ENCODE measurements around the gene APMAP.

The APMAP gene

GRCh38 chr20:25009218-25010145, 16.9 kb upstream of the APMAP start:
- no peak for DNase-seq (ENCODE audit: extremely low read depth, insufficient read length)
- Histone ChIP-seq H3K4me3 (replicated peaks; ENCODE audit: low read depth, low read length) (no peak overlapping the region), H3K36me3 (ENCODE audit: control insufficient read depth, insufficient read depth, low read length) (peaks cover 31% of the 10 kb centered on the region), H3K27me3 (replicated peaks; ENCODE audit: control insufficient read depth, insufficient read depth, low read length) (no peaks in the 10 kb centered on the region)
- TF ChIP-seq, protein P1, sequence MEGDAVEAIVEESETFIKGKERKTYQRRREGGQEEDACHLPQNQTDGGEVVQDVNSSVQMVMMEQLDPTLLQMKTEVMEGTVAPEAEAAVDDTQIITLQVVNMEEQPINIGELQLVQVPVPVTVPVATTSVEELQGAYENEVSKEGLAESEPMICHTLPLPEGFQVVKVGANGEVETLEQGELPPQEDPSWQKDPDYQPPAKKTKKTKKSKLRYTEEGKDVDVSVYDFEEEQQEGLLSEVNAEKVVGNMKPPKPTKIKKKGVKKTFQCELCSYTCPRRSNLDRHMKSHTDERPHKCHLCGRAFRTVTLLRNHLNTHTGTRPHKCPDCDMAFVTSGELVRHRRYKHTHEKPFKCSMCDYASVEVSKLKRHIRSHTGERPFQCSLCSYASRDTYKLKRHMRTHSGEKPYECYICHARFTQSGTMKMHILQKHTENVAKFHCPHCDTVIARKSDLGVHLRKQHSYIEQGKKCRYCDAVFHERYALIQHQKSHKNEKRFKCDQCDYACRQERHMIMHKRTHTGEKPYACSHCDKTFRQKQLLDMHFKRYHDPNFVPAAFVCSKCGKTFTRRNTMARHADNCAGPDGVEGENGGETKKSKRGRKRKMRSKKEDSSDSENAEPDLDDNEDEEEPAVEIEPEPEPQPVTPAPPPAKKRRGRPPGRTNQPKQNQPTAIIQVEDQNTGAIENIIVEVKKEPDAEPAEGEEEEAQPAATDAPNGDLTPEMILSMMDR (IDR thresholded peaks at IDR 0.05; ENCODE audit: insufficient read depth, low read length, poor library complexity, severe bottlenecking): no peak

DNA sequence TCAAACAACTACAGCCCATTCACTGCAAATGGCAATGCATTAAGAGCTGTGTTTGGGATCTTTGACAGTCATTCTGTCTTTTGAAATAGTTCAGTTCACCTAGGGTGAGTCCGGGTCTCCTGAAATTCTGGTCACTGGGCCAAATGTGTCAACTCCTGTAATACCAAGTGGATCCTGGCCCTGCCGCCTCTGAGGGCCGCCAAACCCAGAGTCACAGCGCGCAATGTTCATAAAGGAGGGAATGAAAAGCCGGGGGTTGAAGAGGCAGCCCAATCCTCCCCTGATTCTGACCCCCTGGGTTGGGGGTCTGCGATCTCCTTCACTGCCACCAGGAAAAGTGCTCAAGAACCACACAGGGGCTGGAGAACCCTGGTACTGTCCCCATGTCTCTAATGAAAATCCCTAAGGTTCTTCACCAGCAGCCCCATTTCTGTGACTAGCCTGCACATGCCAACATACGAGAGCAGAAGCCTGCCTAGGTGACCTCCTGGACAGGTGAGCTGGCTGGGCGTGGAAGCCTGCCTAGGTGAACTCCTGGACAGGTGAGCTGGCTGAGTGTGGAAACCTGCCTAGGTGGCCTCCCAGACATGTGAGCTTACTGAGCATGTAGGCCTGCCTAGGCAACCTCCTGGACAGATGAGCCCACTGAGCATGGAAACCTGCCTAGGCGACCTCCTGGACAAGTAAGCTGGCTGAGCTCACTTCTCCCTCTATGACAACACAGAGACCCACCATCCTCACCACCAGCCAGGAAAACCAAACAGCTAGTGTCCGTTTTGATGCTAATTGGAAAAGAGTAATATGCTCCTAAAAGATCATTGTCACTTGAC, 16.1 kb upstream of the APMAP start:
- Histone ChIP-seq H3K36me3 (ENCODE audit: control insufficient read depth, insufficient read depth, low read length) (peaks cover 31% of the 10 kb centered on the region), H3K27me3 (replicated peaks; ENCODE audit: control insufficient read depth, insufficient read depth, low read length) (no peaks in the 10 kb centered on the region), H3K4me3 (replicated peaks; ENCODE audit: low read depth, low read length) (no peak overlapping the region)
- no peak for DNase-seq (ENCODE audit: extremely low read depth, insufficient read length)
- TF ChIP-seq, protein P1 (IDR thresholded peaks at IDR 0.05; ENCODE audit: insufficient read depth, low read length, poor library complexity, severe bottlenecking): no peak

DNA sequence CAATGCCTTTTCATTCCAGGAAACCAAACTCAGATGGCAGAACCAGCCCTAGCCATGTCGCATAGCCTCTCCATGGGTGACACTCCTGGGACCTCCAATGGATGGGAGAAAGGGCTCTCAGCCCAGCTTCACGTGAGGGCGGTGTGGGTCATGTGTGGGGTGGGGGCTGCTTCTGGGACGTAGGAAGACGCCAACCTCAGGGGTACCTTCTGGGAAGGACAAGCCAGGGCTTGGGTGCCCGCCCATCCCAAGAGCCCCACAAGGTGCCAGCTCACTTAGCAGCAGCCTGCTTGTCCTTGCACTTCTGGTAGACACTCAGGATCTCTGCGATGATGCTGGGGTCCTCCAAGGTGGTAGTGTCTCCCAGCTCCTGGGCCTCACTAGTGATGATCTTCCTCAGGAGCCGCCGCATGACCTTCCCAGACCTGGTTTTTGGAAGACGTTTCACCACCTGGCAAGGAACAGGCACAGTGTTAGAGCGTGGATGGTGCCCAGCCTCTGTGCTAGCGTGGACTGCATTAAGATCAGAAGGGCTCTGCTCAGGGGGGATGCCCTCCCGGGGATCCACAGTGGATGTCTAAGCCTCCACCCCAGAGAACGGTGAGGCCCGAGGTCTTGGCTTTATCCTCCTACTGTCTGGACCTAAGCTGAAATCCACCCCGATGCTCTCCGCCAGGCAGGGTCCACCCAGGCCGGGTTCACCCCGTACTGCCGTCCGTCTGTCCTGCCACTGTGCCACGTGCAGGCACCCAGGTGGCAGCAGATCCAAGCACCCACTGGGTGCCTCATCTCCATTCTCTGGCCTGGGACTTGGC, 15.1 kb upstream of the APMAP start:
- peaks cover 29% of the 10 kb centered on the region for H3K36me3 ChIP-seq (ENCODE audit: control insufficient read depth, insufficient read depth, low read length)
- TF ChIP-seq, protein P1 (IDR thresholded peaks at IDR 0.05; ENCODE audit: insufficient read depth, low read length, poor library complexity, severe bottlenecking): no peak
- DNase-seq (ENCODE audit: extremely low read depth, insufficient read length): no peak
- no peak overlapping the region for H3K4me3 ChIP-seq (replicated peaks; ENCODE audit: low read depth, low read length)
- H3K27me3 ChIP-seq (replicated peaks; ENCODE audit: control insufficient read depth, insufficient read depth, low read length): no peaks in the 10 kb centered on the region

DNA sequence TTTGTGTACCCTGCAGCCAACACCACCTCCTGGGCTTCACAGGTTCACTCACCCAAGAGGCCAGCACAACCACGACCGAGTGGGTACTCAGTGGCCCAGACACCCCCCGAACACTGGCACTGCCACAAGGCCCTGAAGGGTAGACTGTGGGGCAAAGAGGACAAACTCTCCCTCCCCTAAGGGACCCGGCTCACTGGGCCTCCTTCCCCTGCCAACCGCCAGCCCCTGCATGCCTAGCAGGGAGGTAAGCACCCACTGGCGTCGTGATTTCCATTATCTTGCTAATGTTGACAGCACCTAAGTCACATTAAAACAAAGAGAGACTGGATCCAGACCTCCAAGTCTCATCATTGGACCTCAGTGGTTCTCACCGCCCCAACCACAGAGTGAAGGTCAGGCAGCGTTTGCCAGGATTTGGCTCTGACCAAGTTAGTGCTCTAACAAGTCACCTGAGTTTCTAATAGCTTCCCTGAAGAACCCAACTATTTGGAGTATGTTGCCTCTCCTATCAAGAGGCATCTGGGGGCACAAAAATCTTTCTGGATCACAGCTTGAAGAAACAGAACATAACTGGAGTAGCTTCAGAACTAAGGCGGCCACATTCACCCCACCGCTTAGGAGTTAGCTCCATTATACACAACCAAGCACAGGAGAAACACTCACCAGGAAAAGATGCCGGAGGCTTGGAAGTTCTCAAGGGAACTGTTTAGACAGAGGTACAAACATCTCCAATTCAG, 14.0 kb upstream of the APMAP start:
- TF ChIP-seq, protein P1 (IDR thresholded peaks at IDR 0.05; ENCODE audit: insufficient read depth, low read length, poor library complexity, severe bottlenecking): no peak

GRCh38 chr20:25005661-25006060, 13.1 kb upstream of the APMAP start:
- TF ChIP-seq, protein P1 (IDR thresholded peaks at IDR 0.05; ENCODE audit: insufficient read depth, low read length, poor library complexity, severe bottlenecking): no peak
- no peak for DNase-seq (ENCODE audit: extremely low read depth, insufficient read length)
- H3K36me3 ChIP-seq (ENCODE audit: control insufficient read depth, insufficient read depth, low read length): peaks cover 19% of the 10 kb centered on the region
- H3K4me3 ChIP-seq (replicated peaks; ENCODE audit: low read depth, low read length): no peak overlapping the region
- H3K27me3 ChIP-seq (replicated peaks; ENCODE audit: control insufficient read depth, insufficient read depth, low read length): no peaks in the 10 kb centered on the region

More for the DNA sequence above, 14.0 kb upstream of the APMAP start:
- DNase-seq (ENCODE audit: extremely low read depth, insufficient read length): no peak
- Histone ChIP-seq H3K36me3 (ENCODE audit: control insufficient read depth, insufficient read depth, low read length) (peaks cover 20% of the 10 kb centered on the region), H3K27me3 (replicated peaks; ENCODE audit: control insufficient read depth, insufficient read depth, low read length) (no peaks in the 10 kb centered on the region), H3K4me3 (replicated peaks; ENCODE audit: low read depth, low read length) (no peak overlapping the region)
